Measurements from ENCODE around the gene RUFY2.

RUFY2 gene

DNA sequence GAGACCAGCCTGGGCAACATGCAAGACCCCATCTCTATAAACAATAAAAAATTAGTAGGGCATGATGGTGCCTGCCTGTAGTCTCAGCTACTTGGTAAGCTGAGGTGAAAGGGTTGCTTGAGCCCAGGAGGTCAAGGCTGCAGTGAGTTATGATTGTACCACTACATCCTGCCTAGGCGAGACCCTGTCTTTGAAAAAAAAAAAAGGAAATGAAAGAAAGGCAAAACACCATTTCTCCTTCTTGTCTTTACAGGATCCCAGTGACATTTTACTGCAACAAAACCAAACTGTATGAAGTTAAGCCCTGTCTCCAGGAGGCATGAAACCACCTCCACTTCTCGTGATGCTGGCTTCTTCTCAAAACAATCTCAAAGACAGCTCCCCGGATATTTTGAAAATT, 44.5 kb downstream of the RUFY2 start:
- H3K27me3 ChIP-seq (ENCODE audit: insufficient read depth, low read length, poor library complexity) = no peaks in the 10 kb centered on the region
- H3K79me2 ChIP-seq (ENCODE audit: control insufficient read depth, insufficient read depth, low read length) = no peaks in the 10 kb centered on the region
- no peak overlapping the region for H3K27ac ChIP-seq (ENCODE audit: low read depth, low read length)
- H2AK5ac ChIP-seq (ENCODE audit: low read length) = no peak overlapping the region
- H3K36me3 ChIP-seq (ENCODE audit: control insufficient read depth, insufficient read depth, low read length) = no peaks in the 10 kb centered on the region
- H3K4me2 ChIP-seq (ENCODE audit: low read length) = no peak overlapping the region
- no peak overlapping the region for H2BK5ac ChIP-seq (ENCODE audit: low read length)
- H3K56ac ChIP-seq (ENCODE audit: low read length) = no peak overlapping the region
- no peaks in the 10 kb centered on the region for H3K4me1 ChIP-seq (ENCODE audit: control insufficient read depth, low read depth, low read length)
- WGBS (ENCODE audit: extremely low coverage, insufficient coverage, low lambda C conversion rate) = no CpG with 5 or more reads among the region's 3 CpGs
- H3K23ac ChIP-seq (ENCODE audit: low read length) = no peak overlapping the region
- H3K4ac ChIP-seq (ENCODE audit: low read depth, low read length) = no peak overlapping the region
- no peak overlapping the region for H4K5ac ChIP-seq (ENCODE audit: low read length)
- no peaks in the 10 kb centered on the region for H3K79me1 ChIP-seq (ENCODE audit: low read length)
- H3K18ac ChIP-seq (ENCODE audit: low read length) = no peak overlapping the region
- no peak overlapping the region for H3K9ac ChIP-seq (ENCODE audit: low read length)
- H2BK15ac ChIP-seq (replicated peaks; ENCODE audit: low read depth) = no peak overlapping the region
- DNase-seq = no peak
- no peak overlapping the region for H2BK120ac ChIP-seq (ENCODE audit: low read depth, low read length)
- H4K8ac ChIP-seq (ENCODE audit: low read depth, low read length) = no peak overlapping the region
- H3K4me3 ChIP-seq (ENCODE audit: low read length) = no peak overlapping the region

DNA sequence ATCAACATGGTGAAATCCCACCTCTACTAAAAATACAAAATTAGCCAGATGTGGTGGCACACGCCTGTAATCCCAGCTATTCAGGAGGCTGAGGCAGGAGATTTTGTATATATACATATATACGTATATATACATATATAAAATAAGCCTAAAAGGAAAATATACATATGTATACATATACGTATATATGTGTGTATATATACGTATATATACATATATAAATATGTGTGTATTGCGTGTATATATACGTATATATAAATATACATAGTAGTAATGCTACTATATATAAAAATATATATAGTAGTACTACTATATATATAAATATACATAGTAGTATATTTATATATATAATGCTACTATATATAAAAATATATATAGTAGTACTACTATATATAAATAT, 47.9 kb downstream of the RUFY2 start:
- H3K23ac ChIP-seq (ENCODE audit: low read length) = no peak overlapping the region
- H3K4me3 ChIP-seq (ENCODE audit: low read length) = no peak overlapping the region
- no CpG with 5 or more reads among the region's 6 CpGs for WGBS (ENCODE audit: extremely low coverage, insufficient coverage, low lambda C conversion rate)
- no peak overlapping the region for H4K5ac ChIP-seq (ENCODE audit: low read length)
- H3K79me1 ChIP-seq (ENCODE audit: low read length) = no peaks in the 10 kb centered on the region
- DNase-seq = no peak
- H3K4ac ChIP-seq (ENCODE audit: low read depth, low read length) = no peak overlapping the region
- H2AK5ac ChIP-seq (ENCODE audit: low read length) = no peak overlapping the region
- no peak overlapping the region for H3K9ac ChIP-seq (ENCODE audit: low read length)
- H3K27ac ChIP-seq (ENCODE audit: low read depth, low read length) = no peak overlapping the region
- no peak overlapping the region for H3K56ac ChIP-seq (ENCODE audit: low read length)
- H2BK120ac ChIP-seq (ENCODE audit: low read depth, low read length) = no peak overlapping the region
- H3K4me2 ChIP-seq (ENCODE audit: low read length) = no peak overlapping the region
- no peak overlapping the region for H2BK5ac ChIP-seq (ENCODE audit: low read length)
- H3K4me1 ChIP-seq (ENCODE audit: control insufficient read depth, low read depth, low read length) = no peaks in the 10 kb centered on the region
- no peak overlapping the region for H3K18ac ChIP-seq (ENCODE audit: low read length)
- H3K36me3 ChIP-seq (ENCODE audit: control insufficient read depth, insufficient read depth, low read length) = peaks cover 3% of the 10 kb centered on the region
- no peak overlapping the region for H4K8ac ChIP-seq (ENCODE audit: low read depth, low read length)
- H2BK15ac ChIP-seq (replicated peaks; ENCODE audit: low read depth) = no peak overlapping the region
- H3K27me3 ChIP-seq (ENCODE audit: insufficient read depth, low read length, poor library complexity) = no peaks in the 10 kb centered on the region
- no peaks in the 10 kb centered on the region for H3K79me2 ChIP-seq (ENCODE audit: control insufficient read depth, insufficient read depth, low read length)

- peaks cover 3% of the 10 kb centered on the region for H3K36me3 ChIP-seq (ENCODE audit: control insufficient read depth, insufficient read depth, low read length)
- no CpG with 5 or more reads among the region's 2 CpGs for WGBS (ENCODE audit: extremely low coverage, insufficient coverage, low lambda C conversion rate)
- no peak overlapping the region for H3K4me2 ChIP-seq (ENCODE audit: low read length)
- H3K27ac ChIP-seq (ENCODE audit: low read depth, low read length) = no peak overlapping the region
- H3K23ac ChIP-seq (ENCODE audit: low read length) = no peak overlapping the region
- no peak overlapping the region for H4K5ac ChIP-seq (ENCODE audit: low read length)
- no peak overlapping the region for H2BK15ac ChIP-seq (replicated peaks; ENCODE audit: low read depth)
- DNase-seq = no peak
- no peak overlapping the region for H2BK120ac ChIP-seq (ENCODE audit: low read depth, low read length)
- H3K4ac ChIP-seq (ENCODE audit: low read depth, low read length) = no peak overlapping the region
- H3K9ac ChIP-seq (ENCODE audit: low read length) = no peak overlapping the region
- no peak overlapping the region for H2AK5ac ChIP-seq (ENCODE audit: low read length)
- H3K4me3 ChIP-seq (ENCODE audit: low read length) = no peak overlapping the region
- no peak overlapping the region for H2BK5ac ChIP-seq (ENCODE audit: low read length)
- no peaks in the 10 kb centered on the region for H3K79me1 ChIP-seq (ENCODE audit: low read length)
- H4K8ac ChIP-seq (ENCODE audit: low read depth, low read length) = no peak overlapping the region
- no peaks in the 10 kb centered on the region for H3K79me2 ChIP-seq (ENCODE audit: control insufficient read depth, insufficient read depth, low read length)
- no peak overlapping the region for H3K18ac ChIP-seq (ENCODE audit: low read length)
- no peak overlapping the region for H3K56ac ChIP-seq (ENCODE audit: low read length)
- H3K27me3 ChIP-seq (ENCODE audit: insufficient read depth, low read length, poor library complexity) = no peaks in the 10 kb centered on the region
- H3K4me1 ChIP-seq (ENCODE audit: control insufficient read depth, low read depth, low read length) = no peaks in the 10 kb centered on the region
Measured at GRCh38 chr10:68353537-68353936, 53.5 kb downstream of the RUFY2 start.

DNA sequence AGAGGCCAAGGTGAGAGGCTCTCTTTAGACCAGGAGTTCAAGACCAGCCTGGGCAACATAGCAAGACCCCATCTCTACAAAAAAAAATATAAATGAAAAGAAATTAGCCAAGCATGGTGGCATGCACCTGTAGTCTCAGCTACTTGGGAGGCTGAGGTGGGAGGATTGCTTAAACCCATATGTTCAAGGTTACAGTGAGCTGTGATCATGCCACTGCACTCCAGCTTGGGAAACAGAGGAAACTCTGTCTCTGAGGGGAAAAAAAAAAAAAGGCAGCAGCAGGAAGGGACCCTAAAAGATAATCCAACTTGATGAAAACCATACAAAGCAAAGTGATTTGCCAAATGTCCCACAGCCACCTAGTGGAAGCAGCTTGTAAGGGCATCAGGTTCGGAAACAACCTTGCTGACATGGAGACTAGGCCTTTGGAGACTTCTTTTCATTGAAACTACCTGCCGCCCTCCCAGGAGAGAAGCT, 58.8 kb downstream of the RUFY2 start:
- DNase-seq = peak; percentile 80
- no peak overlapping the region for H3K23ac ChIP-seq (ENCODE audit: low read length)

GRCh38 chr10:68346774-68347173, 60.3 kb downstream of the RUFY2 start:
- no peak overlapping the region for H3K27ac ChIP-seq (ENCODE audit: low read depth, low read length)
- no peak overlapping the region for H3K56ac ChIP-seq (ENCODE audit: low read length)
- no peak overlapping the region for H3K4me2 ChIP-seq (ENCODE audit: low read length)
- H3K4ac ChIP-seq (ENCODE audit: low read depth, low read length) = no peak overlapping the region
- H3K9ac ChIP-seq (ENCODE audit: low read length) = no peak overlapping the region
- H3K36me3 ChIP-seq (ENCODE audit: control insufficient read depth, insufficient read depth, low read length) = no peaks in the 10 kb centered on the region
- no peak for DNase-seq
- WGBS (ENCODE audit: extremely low coverage, insufficient coverage, low lambda C conversion rate) = no CpG with 5 or more reads among the region's 4 CpGs
- H3K4me3 ChIP-seq (ENCODE audit: low read length) = no peak overlapping the region
- no peak overlapping the region for H4K8ac ChIP-seq (ENCODE audit: low read depth, low read length)
- no peak overlapping the region for H4K5ac ChIP-seq (ENCODE audit: low read length)
- no peaks in the 10 kb centered on the region for H3K27me3 ChIP-seq (ENCODE audit: insufficient read depth, low read length, poor library complexity)
- no peak overlapping the region for H2AK5ac ChIP-seq (ENCODE audit: low read length)
- H3K79me2 ChIP-seq (ENCODE audit: control insufficient read depth, insufficient read depth, low read length) = no peaks in the 10 kb centered on the region
- H3K18ac ChIP-seq (ENCODE audit: low read length) = no peak overlapping the region
- H2BK15ac ChIP-seq (replicated peaks; ENCODE audit: low read depth) = no peak overlapping the region
- H3K79me1 ChIP-seq (ENCODE audit: low read length) = no peaks in the 10 kb centered on the region
- H3K4me1 ChIP-seq (ENCODE audit: control insufficient read depth, low read depth, low read length) = no peaks in the 10 kb centered on the region
- H3K23ac ChIP-seq (ENCODE audit: low read length) = no peak overlapping the region
- H2BK5ac ChIP-seq (ENCODE audit: low read length) = no peak overlapping the region
- H2BK120ac ChIP-seq (ENCODE audit: low read depth, low read length) = no peak overlapping the region

More for the DNA sequence above, 58.8 kb downstream of the RUFY2 start:
- no peak overlapping the region for H3K4me2 ChIP-seq (ENCODE audit: low read length)
- no peak overlapping the region for H2BK120ac ChIP-seq (ENCODE audit: low read depth, low read length)
- no peaks in the 10 kb centered on the region for H3K27me3 ChIP-seq (ENCODE audit: insufficient read depth, low read length, poor library complexity)
- H3K4me3 ChIP-seq (ENCODE audit: low read length) = no peak overlapping the region
- no peak overlapping the region for H4K5ac ChIP-seq (ENCODE audit: low read length)
- H2BK15ac ChIP-seq (replicated peaks; ENCODE audit: low read depth) = no peak overlapping the region
- H2AK5ac ChIP-seq (ENCODE audit: low read length) = no peak overlapping the region
- no CpG with 5 or more reads among the region's 2 CpGs for WGBS (ENCODE audit: extremely low coverage, insufficient coverage, low lambda C conversion rate)
- H3K9ac ChIP-seq (ENCODE audit: low read length) = no peak overlapping the region
- no peaks in the 10 kb centered on the region for H3K79me2 ChIP-seq (ENCODE audit: control insufficient read depth, insufficient read depth, low read length)
- no peak overlapping the region for H3K27ac ChIP-seq (ENCODE audit: low read depth, low read length)
- H3K36me3 ChIP-seq (ENCODE audit: control insufficient read depth, insufficient read depth, low read length) = no peaks in the 10 kb centered on the region
- no peaks in the 10 kb centered on the region for H3K4me1 ChIP-seq (ENCODE audit: control insufficient read depth, low read depth, low read length)
- H4K8ac ChIP-seq (ENCODE audit: low read depth, low read length) = no peak overlapping the region
- no peak overlapping the region for H3K4ac ChIP-seq (ENCODE audit: low read depth, low read length)
- H3K79me1 ChIP-seq (ENCODE audit: low read length) = no peaks in the 10 kb centered on the region
- no peak overlapping the region for H2BK5ac ChIP-seq (ENCODE audit: low read length)
- no peak overlapping the region for H3K56ac ChIP-seq (ENCODE audit: low read length)
- no peak overlapping the region for H3K18ac ChIP-seq (ENCODE audit: low read length)

DNA sequence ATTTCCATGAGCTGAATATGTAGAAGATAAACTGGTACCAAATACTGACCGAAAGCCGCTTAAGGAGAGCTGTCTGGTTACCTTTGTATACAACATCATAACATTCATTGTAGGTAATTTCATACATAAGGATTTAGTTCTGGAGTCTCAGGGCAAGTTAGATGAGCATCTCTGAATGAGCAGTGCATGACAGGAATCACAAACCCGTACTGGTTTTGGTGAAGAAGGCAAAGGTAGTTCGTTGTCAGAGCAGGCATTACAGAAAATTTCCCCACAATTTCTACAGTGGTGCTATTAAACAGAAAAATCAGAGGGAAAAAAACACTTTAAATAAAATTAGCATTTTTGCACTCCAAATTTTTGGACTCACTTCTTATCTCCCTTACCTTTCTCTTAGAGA, 61.5 kb downstream of the RUFY2 start:
- H2BK15ac ChIP-seq (replicated peaks; ENCODE audit: low read depth) = no peak overlapping the region
- H3K36me3 ChIP-seq (ENCODE audit: control insufficient read depth, insufficient read depth, low read length) = peaks cover 1% of the 10 kb centered on the region
- H3K79me2 ChIP-seq (ENCODE audit: control insufficient read depth, insufficient read depth, low read length) = peaks cover 3% of the 10 kb centered on the region

More for the DNA sequence above, 61.5 kb downstream of the RUFY2 start:
- Histone ChIP-seq H3K4me1 (ENCODE audit: control insufficient read depth, low read depth, low read length) (no peaks in the 10 kb centered on the region), H2BK5ac (ENCODE audit: low read length) (no peak overlapping the region), H2BK120ac (ENCODE audit: low read depth, low read length) (no peak overlapping the region), H3K79me1 (ENCODE audit: low read length) (no peaks in the 10 kb centered on the region), H3K56ac (ENCODE audit: low read length) (no peak overlapping the region), H2AK5ac (ENCODE audit: low read length) (no peak overlapping the region), H3K23ac (ENCODE audit: low read length) (no peak overlapping the region), H3K9ac (ENCODE audit: low read length) (no peak overlapping the region), H3K18ac (ENCODE audit: low read length) (no peak overlapping the region), H3K4me2 (ENCODE audit: low read length) (no peak overlapping the region), H3K27me3 (ENCODE audit: insufficient read depth, low read length, poor library complexity) (no peaks in the 10 kb centered on the region), H3K27ac (ENCODE audit: low read depth, low read length) (no peak overlapping the region), H4K5ac (ENCODE audit: low read length) (no peak overlapping the region), H4K8ac (ENCODE audit: low read depth, low read length) (no peak overlapping the region), H3K4me3 (ENCODE audit: low read length) (no peak overlapping the region), H3K4ac (ENCODE audit: low read depth, low read length) (no peak overlapping the region)
- no peak for DNase-seq
- whole genome bisulfite sequencing (ENCODE audit: extremely low coverage, insufficient coverage, low lambda C conversion rate) = no CpG with 5 or more reads among the region's 4 CpGs
